HL-60 (cell line): ENCODE data around the gene MRAP2.

Experiments used
- POLR2AphosphoS5 ChIP-seq: IDR thresholded peaks from 2 replicates; pipeline ENCODE4 v1.6.1; 2012; ENCODE audit warnings: low read depth
- SPI1 ChIP-seq: IDR thresholded peaks from 2 replicates; pipeline ENCODE4 v1.6.1; 2012; ENCODE audit warnings: low read depth, mild to moderate bottlenecking, borderline replicate concordance
- TF ChIP-seq, protein P1 (sequence below): IDR thresholded peaks from one replicate; pipeline ENCODE4 v1.5.1; 2011; ENCODE audit warnings: low read length, control low read depth, inconsistent platforms; ENCODE audit not compliant: insufficient read depth

DNA sequence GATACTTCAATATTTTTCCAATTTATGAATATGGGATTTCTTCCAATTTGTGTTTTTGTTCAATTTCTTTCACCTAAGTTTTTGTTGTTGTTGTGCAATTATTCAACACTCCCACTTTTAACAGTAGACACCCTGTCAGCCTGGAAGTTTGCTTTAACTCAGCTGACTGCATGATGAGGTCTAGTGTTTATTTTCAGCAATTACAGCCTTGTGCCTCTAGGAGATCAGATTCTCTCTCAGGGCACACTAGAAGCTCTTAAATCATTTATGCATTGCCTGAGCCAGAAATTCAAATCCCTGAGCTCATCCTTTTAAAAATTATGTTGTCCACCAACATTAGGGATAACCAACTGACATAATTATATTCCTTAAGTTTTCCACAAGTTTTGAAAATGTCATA, 85.7 kb downstream of the MRAP2 start:
- TF ChIP-seq SPI1: no peak
- TF ChIP-seq, protein P1, sequence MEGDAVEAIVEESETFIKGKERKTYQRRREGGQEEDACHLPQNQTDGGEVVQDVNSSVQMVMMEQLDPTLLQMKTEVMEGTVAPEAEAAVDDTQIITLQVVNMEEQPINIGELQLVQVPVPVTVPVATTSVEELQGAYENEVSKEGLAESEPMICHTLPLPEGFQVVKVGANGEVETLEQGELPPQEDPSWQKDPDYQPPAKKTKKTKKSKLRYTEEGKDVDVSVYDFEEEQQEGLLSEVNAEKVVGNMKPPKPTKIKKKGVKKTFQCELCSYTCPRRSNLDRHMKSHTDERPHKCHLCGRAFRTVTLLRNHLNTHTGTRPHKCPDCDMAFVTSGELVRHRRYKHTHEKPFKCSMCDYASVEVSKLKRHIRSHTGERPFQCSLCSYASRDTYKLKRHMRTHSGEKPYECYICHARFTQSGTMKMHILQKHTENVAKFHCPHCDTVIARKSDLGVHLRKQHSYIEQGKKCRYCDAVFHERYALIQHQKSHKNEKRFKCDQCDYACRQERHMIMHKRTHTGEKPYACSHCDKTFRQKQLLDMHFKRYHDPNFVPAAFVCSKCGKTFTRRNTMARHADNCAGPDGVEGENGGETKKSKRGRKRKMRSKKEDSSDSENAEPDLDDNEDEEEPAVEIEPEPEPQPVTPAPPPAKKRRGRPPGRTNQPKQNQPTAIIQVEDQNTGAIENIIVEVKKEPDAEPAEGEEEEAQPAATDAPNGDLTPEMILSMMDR: no peak
- TF ChIP-seq POLR2AphosphoS5: no peak
